HEK293 (cell line): ENCODE measurements around the gene TRAF5.

ENCODE experiments used
- CTCF ChIA-PET: fragments of 350-600 bp; formaldehyde crosslinking; extraction: SDS; loops from one replicate; lab custom pipeline; 2021; ENCODE audit warnings: antibody characterized with exemption; lab: Yijun Ruan, JAX
- POLR2A ChIA-PET: fragments of 300-600 bp; formaldehyde crosslinking; extraction: SDS; loops from one replicate; lab custom pipeline; 2020; ENCODE audit warnings: antibody characterized with exemption, inconsistent platforms; lab: Yijun Ruan, JAX
- H3K27ac ChIP-seq: fragments of 200-500 bp; sonication (Bioruptor generic); 2 replicates; pipeline ENCODE4 v1.5.1; 2014; ENCODE audit warnings: low read depth, low read length, control low read depth, inconsistent platforms; ENCODE audit errors: extremely low read depth
- H3K36me3 ChIP-seq, 2 experiments: fragments of 200-500 bp in 1 of 2; sonication (Bioruptor generic) in 1 of 2; 1 replicate in 1 of 2; 2 replicates in 1 of 2; pipeline ENCODE4 v1.5.1; 2014 to 2017; ENCODE audit warnings: inconsistent platforms in 2 of 2, low read length in 2 of 2; ENCODE audit not compliant: control insufficient read depth in 2 of 2, insufficient read depth in 1 of 2
- H3K4me1 ChIP-seq: fragments of 200-500 bp; sonication (Bioruptor generic); 2 replicates; pipeline ENCODE4 v1.5.1; 2014; ENCODE audit warnings: mild to moderate bottlenecking, low read length, inconsistent platforms; ENCODE audit not compliant: control insufficient read depth, insufficient read depth
- H3K4me3 ChIP-seq: 2 replicates; pipeline ENCODE4 v1.5.1; 2011; ENCODE audit warnings: low read depth, mild to moderate bottlenecking, control low read depth, low read length, moderate library complexity
- H3K9me3 ChIP-seq: fragments of 200-500 bp; sonication (Bioruptor generic); 2 replicates; pipeline ENCODE4 v1.5.1; 2014; ENCODE audit warnings: low read depth, low read length, inconsistent platforms; ENCODE audit not compliant: control insufficient read depth, insufficient read depth
- FEZF1 ChIP-seq: fragments of 450-650 bp; formaldehyde crosslinking; IDR thresholded peaks from 2 replicates; pipeline ENCODE4 v1.5.1; 2016; ENCODE audit warnings: missing biosample characterization, missing genetic modification characterization
- HOXA7 ChIP-seq: sonication (generic); formaldehyde crosslinking; IDR thresholded peaks from 2 replicates; pipeline ENCODE4 v1.8.1; 2022; ENCODE audit warnings: missing genetic modification reagents, borderline replicate concordance
- HOXD13 ChIP-seq: sonication (generic); formaldehyde crosslinking; IDR thresholded peaks from 2 replicates; pipeline ENCODE4 v1.8.0; 2022; ENCODE audit warnings: missing genetic modification reagents, borderline replicate concordance
- REPIN1 ChIP-seq: fragments of 450-650 bp; formaldehyde crosslinking; IDR thresholded peaks from 2 replicates; pipeline ENCODE4 v1.5.1; 2017; ENCODE audit warnings: missing biosample characterization, missing genetic modification characterization, low read depth
- ZBTB17 ChIP-seq: fragments of 450-650 bp; formaldehyde crosslinking; IDR thresholded peaks from 2 replicates; pipeline ENCODE4 v1.5.1; 2016; ENCODE audit warnings: missing biosample characterization, missing genetic modification characterization
- ZNF133 ChIP-seq: fragments of 450-650 bp; formaldehyde crosslinking; IDR thresholded peaks from 2 replicates; pipeline ENCODE4 v1.5.1; 2016; ENCODE audit warnings: missing biosample characterization, missing genetic modification characterization
- ZNF175 ChIP-seq: fragments of 450-650 bp; formaldehyde crosslinking; IDR thresholded peaks from 2 replicates; pipeline ENCODE4 v1.5.1; 2016; ENCODE audit warnings: missing biosample characterization, missing genetic modification characterization
- ZNF19 ChIP-seq: fragments of 450-650 bp; formaldehyde crosslinking; IDR thresholded peaks from 2 replicates; pipeline ENCODE4; 2016; ENCODE audit warnings: missing biosample characterization, missing genetic modification characterization, low read depth
- ZNF2 ChIP-seq: fragments of 450-650 bp; formaldehyde crosslinking; IDR thresholded peaks from 2 replicates; pipeline ENCODE4 v1.5.1; 2016; ENCODE audit warnings: missing biosample characterization, missing genetic modification characterization
- ZNF23 ChIP-seq: fragments of 450-650 bp; formaldehyde crosslinking; IDR thresholded peaks from 2 replicates; pipeline ENCODE4 v1.5.1; 2016; ENCODE audit warnings: missing biosample characterization, missing genetic modification characterization, borderline replicate concordance
- ZNF302 ChIP-seq: fragments of 450-650 bp; formaldehyde crosslinking; IDR thresholded peaks from 2 replicates; pipeline ENCODE4 v1.5.1; 2016; ENCODE audit warnings: missing biosample characterization, missing genetic modification characterization, low read depth
- ZNF544 ChIP-seq: fragments of 450-650 bp; formaldehyde crosslinking; IDR thresholded peaks from 2 replicates; pipeline ENCODE4 v1.5.0; 2017; ENCODE audit warnings: missing biosample characterization, missing genetic modification characterization
- ZNF654 ChIP-seq: fragments of 450-650 bp; formaldehyde crosslinking; IDR thresholded peaks from 2 replicates; pipeline ENCODE4 v1.5.1; 2016; ENCODE audit warnings: low read depth, missing biosample characterization, missing genetic modification characterization
- ZNF660 ChIP-seq: fragments of 450-650 bp; IDR thresholded peaks from 2 replicates; pipeline ENCODE4 v1.5.1; 2018; ENCODE audit warnings: missing biosample characterization, mild to moderate bottlenecking, missing genetic modification characterization
- ZNF76 ChIP-seq: fragments of 450-650 bp; formaldehyde crosslinking; IDR thresholded peaks from 2 replicates; pipeline ENCODE4; 2016; ENCODE audit warnings: low read depth, missing biosample characterization, missing genetic modification characterization, borderline replicate concordance
- ZSCAN30 ChIP-seq: fragments of 450-650 bp; IDR thresholded peaks from 2 replicates; pipeline ENCODE4 v1.5.1; 2018; ENCODE audit warnings: missing biosample characterization, mild to moderate bottlenecking, missing genetic modification characterization, moderate library complexity
- ZXDB ChIP-seq: fragments of 450-650 bp; formaldehyde crosslinking; IDR thresholded peaks from 2 replicates; pipeline ENCODE4 v1.5.1; 2016; ENCODE audit warnings: missing biosample characterization, missing genetic modification characterization
- TF ChIP-seq, protein P1 (sequence below): fragments of 450-650 bp; formaldehyde crosslinking; IDR thresholded peaks from 2 replicates; pipeline ENCODE4 v1.5.1; 2016; ENCODE audit warnings: missing biosample characterization, missing genetic modification characterization
- TF ChIP-seq, protein P2 (sequence below): fragments of 450-650 bp; IDR thresholded peaks from 2 replicates; pipeline ENCODE4 v1.5.1; 2018; ENCODE audit warnings: missing biosample characterization, missing genetic modification characterization

Gene TRAF5

DNA sequence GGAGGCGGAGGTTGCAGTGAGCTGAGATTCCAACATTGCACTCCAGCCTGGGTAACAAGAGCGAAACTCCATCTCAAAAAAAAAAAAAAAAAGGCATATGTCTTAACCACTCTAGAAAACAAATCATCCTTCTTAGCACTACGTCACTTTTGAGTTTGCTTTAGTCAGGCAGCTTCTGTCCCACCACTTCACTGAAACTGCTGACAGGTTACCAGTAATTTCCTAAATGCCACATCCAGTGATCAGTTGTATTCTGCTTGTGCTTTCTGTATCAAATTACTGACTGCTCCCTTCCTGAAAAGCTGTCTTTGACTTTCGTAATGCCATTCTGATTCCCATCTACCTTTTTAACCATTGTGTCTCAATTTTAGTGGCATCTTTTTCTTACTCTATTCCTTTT lies 45.7 kb upstream of the TRAF5 start:
- TF ChIP-seq FEZF1 (tag by site-specific recombination): peak; percentile 64; the same call in 1 of the 2 replicates
- no peak for TF ChIP-seq ZNF19 (tag by site-specific recombination)
- TF ChIP-seq ZNF660 (tag by site-specific recombination): no peak
- Histone ChIP-seq H3K36me3 (peaks cover 25 to 64% of the 10 kb centered on the region in 2 experiments), H3K9me3 (no peaks in the 10 kb centered on the region), H3K27ac (no peak overlapping the region), H3K4me1 (no peaks in the 10 kb centered on the region), H3K4me3 (no peak overlapping the region)
- POLR2A ChIA-PET: no interaction called here
- CTCF ChIA-PET: no interaction called here

DNA sequence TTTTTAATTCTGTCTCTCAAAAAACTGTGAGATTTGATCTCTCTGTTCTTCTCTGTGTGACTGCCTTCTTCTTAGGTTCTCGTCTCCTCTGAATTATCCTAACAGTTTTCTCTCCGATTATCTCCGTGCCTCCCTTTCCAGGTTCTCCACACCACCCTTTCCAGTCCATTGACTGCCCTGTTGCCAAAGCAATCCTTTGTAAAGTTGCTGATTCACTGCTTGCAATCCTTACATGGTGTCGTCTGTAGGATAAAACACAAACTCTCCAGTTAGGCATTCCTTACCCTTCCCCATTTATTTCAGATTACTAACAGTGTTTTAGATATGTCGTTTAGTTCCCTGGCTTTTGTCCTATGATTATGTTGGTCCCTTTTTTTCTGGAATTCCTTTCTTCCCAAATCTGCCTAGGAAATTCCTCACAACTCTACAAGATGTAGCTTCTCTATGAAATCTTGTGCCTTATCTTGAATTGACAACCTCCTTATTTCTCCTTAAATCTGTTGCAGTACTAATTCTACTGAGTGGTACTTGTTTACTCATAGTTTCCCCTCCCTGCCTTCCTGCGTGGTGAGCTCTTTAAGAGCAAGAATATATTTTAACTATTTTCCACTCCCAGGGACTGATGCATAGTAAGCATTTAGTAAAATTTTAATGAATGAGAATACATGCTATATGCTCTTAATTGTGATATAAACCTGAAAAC lies 45.2 kb upstream of the TRAF5 start:
- POLR2A ChIA-PET: interaction anchor here (0.5 kb wide), 1 partner anchor 21 kb away, joined by 3 read pairs; no protein-coding TSS in a partner anchor

DNA sequence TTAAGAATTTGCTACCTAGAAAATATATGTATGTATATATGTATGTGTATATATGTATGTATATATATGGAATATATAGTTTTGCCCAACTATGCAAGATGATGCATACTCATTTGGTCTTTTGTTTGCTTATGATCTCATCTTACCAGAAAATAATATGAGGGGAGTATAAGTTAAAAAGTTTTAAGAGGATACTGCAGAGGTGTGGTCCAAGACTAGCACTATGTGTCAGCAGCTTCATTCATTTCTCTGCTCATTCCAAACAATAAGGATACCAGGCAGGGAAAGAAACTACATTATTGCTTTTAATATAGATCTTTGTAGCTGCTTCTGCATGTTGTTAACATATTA lies 44.6 kb upstream of the TRAF5 start:
- POLR2A ChIA-PET: interaction anchor here (0.5 kb wide), 1 partner anchor 21 kb away, joined by 3 read pairs; no protein-coding TSS in a partner anchor
- Histone ChIP-seq H3K36me3 (peaks cover 22 to 61% of the 10 kb centered on the region in 2 experiments), H3K4me3 (no peak overlapping the region), H3K4me1 (no peaks in the 10 kb centered on the region), H3K27ac (no peak overlapping the region), H3K9me3 (no peaks in the 10 kb centered on the region)
- CTCF ChIA-PET: no interaction called here
- TF ChIP-seq ZNF133 (tag by site-specific recombination) (no peak), ZSCAN30 (tag by site-specific recombination) (no peak), ZNF302 (tag by site-specific recombination) (no peak), ZNF2 (tag by site-specific recombination) (no peak), ZNF175 (tag by site-specific recombination) (no peak), REPIN1 (no peak), ZNF654 (tag by site-specific recombination) (no peak), ZNF544 (tag by site-specific recombination) (no peak)
- TF ChIP-seq, protein P1, sequence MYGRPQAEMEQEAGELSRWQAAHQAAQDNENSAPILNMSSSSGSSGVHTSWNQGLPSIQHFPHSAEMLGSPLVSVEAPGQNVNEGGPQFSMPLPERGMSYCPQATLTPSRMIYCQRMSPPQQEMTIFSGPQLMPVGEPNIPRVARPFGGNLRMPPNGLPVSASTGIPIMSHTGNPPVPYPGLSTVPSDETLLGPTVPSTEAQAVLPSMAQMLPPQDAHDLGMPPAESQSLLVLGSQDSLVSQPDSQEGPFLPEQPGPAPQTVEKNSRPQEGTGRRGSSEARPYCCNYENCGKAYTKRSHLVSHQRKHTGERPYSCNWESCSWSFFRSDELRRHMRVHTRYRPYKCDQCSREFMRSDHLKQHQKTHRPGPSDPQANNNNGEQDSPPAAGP (tag by site-specific recombination): no peak
- TF ChIP-seq, protein P2, sequence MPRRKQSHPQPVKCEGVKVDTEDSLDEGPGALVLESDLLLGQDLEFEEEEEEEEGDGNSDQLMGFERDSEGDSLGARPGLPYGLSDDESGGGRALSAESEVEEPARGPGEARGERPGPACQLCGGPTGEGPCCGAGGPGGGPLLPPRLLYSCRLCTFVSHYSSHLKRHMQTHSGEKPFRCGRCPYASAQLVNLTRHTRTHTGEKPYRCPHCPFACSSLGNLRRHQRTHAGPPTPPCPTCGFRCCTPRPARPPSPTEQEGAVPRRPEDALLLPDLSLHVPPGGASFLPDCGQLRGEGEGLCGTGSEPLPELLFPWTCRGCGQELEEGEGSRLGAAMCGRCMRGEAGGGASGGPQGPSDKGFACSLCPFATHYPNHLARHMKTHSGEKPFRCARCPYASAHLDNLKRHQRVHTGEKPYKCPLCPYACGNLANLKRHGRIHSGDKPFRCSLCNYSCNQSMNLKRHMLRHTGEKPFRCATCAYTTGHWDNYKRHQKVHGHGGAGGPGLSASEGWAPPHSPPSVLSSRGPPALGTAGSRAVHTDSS: no peak

More for the DNA sequence above, 45.2 kb upstream of the TRAF5 start:
- TF ChIP-seq HOXA7 (CRISPR knock-in tag): no peak
- no peak for TF ChIP-seq ZXDB (tag by site-specific recombination)
- 0 out of 2 replicates have a peak, but pooled peaks have one; percentile 23 for TF ChIP-seq ZBTB17
- TF ChIP-seq HOXD13 (CRISPR knock-in tag): no peak
- TF ChIP-seq ZNF76 (tag by site-specific recombination): no peak
- no peak for TF ChIP-seq ZNF23 (tag by site-specific recombination)
- Histone ChIP-seq H3K4me1 (no peaks in the 10 kb centered on the region), H3K27ac (no peak overlapping the region), H3K9me3 (no peaks in the 10 kb centered on the region), H3K4me3 (no peak overlapping the region), H3K36me3 (peaks cover 25 to 61% of the 10 kb centered on the region in 2 experiments)
- CTCF ChIA-PET: no interaction called here
